Stimulated activated CD8-positive, alpha-beta memory T cell treated with anti-CD3 and anti-CD28 coated beads, Interleukin-4, amount 100 ng/mL, for 1 hour (primary cell): Measurements from ENCODE around the gene DLEC1.

ENCODE experiments used
- DNase-seq, 2 donors: peaks; one replicate each; pipeline ENCODE4 v3.0.0-alpha.2; 2020; ENCODE audit warnings: low read depth in 2 of 2, low spot score in 1 of 2

Gene DLEC1

GRCh38 chr3:38039101-38039898 is at the start of gene DLEC1:
TSS of gene DLEC1 (plus strand) at chr3:38039208. CDS start at chr3:38039226, 18 bp downstream.
- DNase-seq = peak; percentile 62 to 73

- no peak for DNase-seq
These were observed 49.1 kb upstream of the DLEC1 start for GRCh38 chr3:37989821-37990480.

- DNase-seq = no peak
These were observed 48.5 kb upstream of the DLEC1 start, which contains the start of gene VILL for GRCh38 chr3:37990527-37990926. TSS of gene VILL (plus strand) at chr3:37990786. CDS start at chr3:37993673, 2,887 bp downstream.

- DNase-seq = no peak
These were observed 47.9 kb upstream of the DLEC1 start for GRCh38 chr3:37991109-37991508.

GRCh38 chr3:37991823-37992222 is 47.2 kb upstream of the DLEC1 start:
- DNase-seq = no peak

- no peak for DNase-seq
These were observed 46.5 kb upstream of the DLEC1 start for GRCh38 chr3:37992271-37993066.

GRCh38 chr3:37993067-37993455 is 45.9 kb upstream of the DLEC1 start:
- DNase-seq = no peak

- DNase-seq = no peak
These were observed 45.6 kb upstream of the DLEC1 start for GRCh38 chr3:37993460-37993819.

GRCh38 chr3:37993820-37994638 is 45.0 kb upstream of the DLEC1 start:
- peak; percentile 32 to 35 for DNase-seq

- no peak for DNase-seq
These were observed 44.4 kb upstream of the DLEC1 start for GRCh38 chr3:37994639-37994972.

- DNase-seq = no peak
These were observed 43.1 kb upstream of the DLEC1 start for GRCh38 chr3:37995652-37996641.

- DNase-seq = peak; percentile 58 to 69
These were observed 42.2 kb upstream of the DLEC1 start for GRCh38 chr3:37996785-37997301.

- DNase-seq = no peak
These were observed 41.7 kb upstream of the DLEC1 start for GRCh38 chr3:37997342-37997741.

GRCh38 chr3:37997791-37998370 is 41.1 kb upstream of the DLEC1 start:
- no peak for DNase-seq

- no peak for DNase-seq
These were observed 39.2 kb upstream of the DLEC1 start for GRCh38 chr3:37999836-38000235.

GRCh38 chr3:38000242-38000916 is 38.6 kb upstream of the DLEC1 start:
- no peak for DNase-seq

GRCh38 chr3:38000965-38001455 is 38.0 kb upstream of the DLEC1 start:
- DNase-seq = no peak

GRCh38 chr3:38001456-38002081 is 37.4 kb upstream of the DLEC1 start:
- DNase-seq = no peak
